Activated CD8-positive, alpha-beta memory T cell treated with anti-CD3 and anti-CD28 coated beads for 48 hours (primary cell): ENCODE data around the gene LAPTM5.

ENCODE experiments used
- DNase-seq, 3 experiments: peaks; one replicate each; pipeline ENCODE4 v3.0.0-alpha.2; 2020; ENCODE audit warnings: low read depth in 2 of 3, low spot score in 2 of 3

The LAPTM5 gene

DNA sequence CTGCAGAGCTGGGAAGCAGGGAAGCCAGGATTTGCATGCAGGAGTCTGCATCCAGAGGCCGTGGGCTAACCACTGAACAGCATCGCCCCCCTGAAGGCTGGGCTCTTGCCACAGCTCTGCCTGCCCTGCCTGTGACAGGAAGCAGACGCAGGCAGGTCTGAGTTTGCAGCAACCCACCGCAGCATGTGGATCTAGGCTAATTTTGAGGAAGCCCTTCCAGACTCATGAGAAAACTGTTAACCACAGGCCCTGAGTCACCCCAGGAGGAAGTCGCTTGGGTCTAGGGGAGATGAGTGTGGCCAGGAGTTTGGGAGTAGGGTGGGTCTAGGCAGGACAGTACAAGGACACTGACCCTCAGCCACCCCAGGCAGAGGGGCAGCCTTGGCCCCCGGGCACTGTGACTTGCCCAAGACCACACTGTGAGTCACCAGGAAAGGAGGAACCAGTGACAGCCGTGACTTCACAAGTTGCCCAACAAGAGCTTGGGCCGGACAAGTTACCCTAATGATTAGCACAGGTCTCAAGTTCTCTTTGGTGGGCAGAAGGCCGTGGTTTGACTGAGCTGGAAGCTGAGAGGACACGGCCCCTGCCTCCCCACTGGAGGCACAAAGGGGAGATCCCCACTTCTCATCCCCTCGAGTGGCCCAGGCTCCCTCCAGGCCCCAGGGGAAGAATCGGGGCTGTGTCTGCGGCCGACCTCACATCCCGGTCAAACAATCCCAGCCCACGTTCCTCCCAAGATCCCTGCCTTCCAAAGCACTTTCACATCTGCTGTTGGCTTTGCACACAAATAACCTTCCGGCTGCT, 826 bp downstream of the LAPTM5 start:
- DNase-seq = no peak

DNA sequence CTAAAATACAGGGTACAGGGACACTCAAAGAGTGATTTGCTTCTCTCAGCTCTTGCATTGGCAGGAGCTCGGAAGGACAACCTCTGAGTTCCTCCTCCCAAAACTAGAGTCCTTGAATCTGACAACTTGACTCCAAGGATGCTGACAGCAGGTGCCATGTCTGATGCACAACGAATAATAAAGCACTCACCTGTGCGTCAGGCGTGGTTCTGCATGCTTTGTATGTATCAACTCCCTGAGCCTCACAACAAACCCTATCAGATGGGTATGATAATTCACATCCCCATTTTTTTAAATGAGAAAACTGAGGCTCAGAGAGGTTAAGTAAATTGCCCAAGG, 1.4 kb downstream of the LAPTM5 start:
- DNase-seq = no peak

DNA sequence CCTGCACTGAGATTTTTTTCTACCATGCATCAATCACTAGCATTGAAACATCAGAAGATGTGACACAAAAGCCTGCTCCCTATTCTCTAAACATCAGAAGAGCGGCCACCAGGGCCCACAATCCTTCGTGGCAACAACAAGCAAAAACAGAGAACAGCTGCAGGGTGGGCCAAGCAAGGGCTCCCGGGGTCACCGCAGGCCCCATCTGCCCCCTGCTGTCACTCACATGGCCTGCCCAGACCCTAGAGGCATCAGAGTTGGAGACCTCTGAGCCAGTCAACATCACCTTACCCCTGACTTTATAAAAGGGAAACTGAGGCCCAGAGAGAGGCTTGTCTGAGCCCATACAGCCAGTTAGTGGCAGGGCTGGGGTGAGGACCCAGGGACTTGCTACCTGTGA, 1.8 kb downstream of the LAPTM5 start:
- DNase-seq = no peak

DNA sequence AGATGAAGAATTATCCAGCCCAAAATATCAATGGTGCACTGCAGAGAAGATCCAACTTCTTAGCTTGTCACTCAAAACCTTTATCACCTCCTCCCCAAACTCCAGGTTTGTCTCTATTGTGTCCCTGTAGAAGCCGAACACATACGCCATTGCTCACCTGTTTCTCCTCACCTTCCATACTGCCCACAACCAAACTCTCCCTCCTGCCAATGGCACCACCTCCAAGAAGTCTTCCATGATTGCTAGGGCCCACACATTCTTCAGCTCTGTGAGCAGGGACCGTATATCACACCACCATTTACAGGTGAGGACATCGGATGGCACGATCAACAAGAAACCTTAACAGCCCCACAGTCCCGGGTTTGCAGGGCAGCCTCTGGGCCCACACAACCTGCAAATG, 2.2 kb downstream of the LAPTM5 start:
- DNase-seq = no peak

DNA sequence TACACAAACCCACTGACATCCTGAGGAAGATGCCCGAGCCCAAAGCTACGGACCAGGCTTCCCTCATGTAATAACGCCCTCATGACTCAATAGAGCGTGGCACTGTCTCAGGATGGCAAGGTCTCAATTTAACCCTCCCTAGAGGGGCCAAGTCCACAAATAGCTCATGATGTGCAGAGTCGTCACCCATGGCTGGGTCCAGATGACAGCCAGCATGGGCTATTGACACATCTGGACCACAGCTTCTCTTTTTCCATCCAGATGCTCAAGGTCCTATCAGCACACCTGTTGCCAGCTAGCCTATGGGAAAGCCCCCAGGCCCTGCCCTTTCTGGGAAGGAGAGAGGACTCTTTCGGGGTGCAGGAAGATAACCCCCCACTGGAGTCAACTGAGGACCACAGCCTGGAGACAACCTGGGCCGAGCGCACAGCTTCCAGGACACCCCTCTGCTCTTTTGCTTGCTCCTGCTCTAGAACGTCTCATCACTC, 2.8 kb downstream of the LAPTM5 start:
- no peak for DNase-seq

DNA sequence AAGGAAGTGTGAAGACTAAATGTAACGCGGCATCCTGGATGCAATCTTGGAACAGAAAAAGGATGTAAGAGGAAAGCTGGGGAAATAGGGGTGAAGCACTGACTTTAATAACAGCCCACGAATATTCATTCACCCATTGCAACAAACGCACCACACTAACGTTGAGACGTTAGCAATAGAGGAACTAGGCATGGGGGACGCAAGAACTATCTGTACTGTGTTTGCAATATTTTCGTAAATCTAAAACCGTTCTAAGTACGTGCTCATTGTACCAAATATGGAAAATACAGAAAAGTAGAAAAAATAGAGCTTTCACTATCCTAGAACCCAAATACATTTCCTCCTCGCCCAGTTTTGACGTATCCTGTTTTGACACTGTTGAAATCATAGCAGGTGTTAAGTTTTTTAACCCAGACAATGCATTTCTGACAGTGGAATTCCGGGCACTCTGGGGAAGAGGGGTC, 3.9 kb downstream of the LAPTM5 start:
- no peak for DNase-seq

DNA sequence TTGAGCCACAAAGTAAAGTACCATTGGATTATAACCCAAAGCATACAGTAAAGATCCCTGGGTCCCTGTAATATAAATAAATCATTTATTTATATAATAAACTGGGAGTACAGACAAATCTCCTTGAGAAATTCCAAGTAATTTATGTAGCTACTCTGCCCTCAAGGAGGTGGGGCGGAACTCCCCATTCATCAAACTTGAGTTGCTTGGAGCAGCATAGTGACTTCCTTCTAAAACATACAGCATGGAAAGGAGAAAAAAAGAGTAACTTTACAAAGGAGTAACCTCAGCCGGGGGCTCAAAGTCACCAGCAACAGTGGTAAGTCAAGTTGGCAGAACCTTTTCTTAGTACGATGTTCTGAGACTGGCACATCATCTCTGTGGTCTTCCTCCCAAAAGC, 4.5 kb downstream of the LAPTM5 start:
- DNase-seq = no peak

DNA sequence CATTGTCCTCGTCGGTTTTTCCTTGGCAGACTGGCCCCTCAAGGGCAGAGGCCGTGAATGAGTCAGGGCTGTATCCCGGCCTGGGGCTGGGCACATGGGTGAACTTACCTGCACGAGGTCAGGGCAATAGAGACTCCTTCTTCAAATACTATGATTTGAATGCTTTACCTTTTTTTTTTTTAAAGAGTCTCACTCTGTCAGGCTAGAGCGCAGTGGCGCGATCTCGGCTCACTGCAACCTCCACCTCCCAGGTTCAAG, 5.0 kb downstream of the LAPTM5 start:
- DNase-seq = no peak

DNA sequence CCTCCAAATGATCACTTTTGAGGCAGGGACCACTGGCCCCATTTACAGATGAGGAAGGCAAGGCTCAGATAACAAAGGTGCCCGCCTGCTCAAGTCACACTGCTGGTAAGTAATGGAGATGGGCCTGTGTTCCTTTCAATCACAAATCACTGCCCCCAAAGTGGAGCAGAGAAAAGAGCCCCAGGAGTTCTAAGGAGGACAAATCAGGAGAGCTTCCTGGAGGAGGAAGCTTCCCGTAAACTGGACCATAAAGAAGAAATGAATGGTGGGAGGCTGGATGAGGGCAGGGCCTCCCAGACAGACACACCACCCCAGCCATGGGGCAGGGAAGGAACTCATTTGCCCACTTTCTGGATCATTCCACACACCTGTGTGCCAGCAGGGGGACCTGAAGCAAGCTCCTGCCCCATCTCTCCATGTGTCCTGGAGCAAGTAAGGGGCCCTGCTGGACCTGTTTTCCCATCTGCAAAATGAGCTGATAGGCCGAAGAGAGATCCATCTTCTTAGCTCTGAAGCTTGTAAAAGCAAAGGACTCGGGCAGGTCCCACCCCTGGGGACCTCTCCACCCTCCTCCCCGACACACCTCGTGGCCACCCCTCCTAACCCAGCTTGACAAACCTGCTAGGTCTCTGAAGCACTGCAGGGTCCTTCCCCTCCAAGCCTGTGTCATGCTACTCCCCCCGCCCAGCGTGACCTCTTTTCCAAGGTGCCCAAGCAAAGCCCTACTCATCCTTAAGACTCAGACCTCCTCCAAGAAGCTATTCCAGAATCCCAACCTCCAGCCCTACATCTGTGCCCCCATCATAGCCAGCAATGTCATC, 5.5 kb downstream of the LAPTM5 start:
- DNase-seq = no peak

DNA sequence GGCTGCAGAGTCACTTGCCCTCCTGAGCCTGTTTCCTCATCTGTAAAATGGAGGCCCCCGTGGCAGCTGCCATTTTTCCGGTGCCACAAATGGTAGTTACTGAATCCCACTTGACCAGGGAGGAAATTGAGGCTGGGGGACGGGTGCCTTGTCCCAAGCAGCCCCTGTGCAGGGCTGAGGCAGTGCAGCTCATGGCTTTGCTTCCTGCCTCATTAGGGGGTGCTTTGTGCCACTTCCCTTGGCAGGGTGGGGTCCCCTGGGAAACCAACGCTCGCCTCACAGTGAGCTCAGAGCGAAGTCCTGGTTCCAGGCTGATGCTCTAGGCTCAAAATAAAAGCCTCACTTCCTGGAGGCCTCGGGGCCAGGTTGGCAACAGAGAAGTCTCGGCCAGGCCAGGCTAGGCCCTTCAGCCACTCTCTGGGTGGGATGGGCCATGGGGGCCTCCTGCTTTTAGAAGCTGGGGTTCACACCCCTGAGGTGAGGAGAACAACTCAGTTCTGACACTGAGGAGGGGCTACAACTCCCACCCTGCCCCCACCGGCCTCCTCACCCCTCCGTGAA, 6.8 kb downstream of the LAPTM5 start:
- DNase-seq = no peak

DNA sequence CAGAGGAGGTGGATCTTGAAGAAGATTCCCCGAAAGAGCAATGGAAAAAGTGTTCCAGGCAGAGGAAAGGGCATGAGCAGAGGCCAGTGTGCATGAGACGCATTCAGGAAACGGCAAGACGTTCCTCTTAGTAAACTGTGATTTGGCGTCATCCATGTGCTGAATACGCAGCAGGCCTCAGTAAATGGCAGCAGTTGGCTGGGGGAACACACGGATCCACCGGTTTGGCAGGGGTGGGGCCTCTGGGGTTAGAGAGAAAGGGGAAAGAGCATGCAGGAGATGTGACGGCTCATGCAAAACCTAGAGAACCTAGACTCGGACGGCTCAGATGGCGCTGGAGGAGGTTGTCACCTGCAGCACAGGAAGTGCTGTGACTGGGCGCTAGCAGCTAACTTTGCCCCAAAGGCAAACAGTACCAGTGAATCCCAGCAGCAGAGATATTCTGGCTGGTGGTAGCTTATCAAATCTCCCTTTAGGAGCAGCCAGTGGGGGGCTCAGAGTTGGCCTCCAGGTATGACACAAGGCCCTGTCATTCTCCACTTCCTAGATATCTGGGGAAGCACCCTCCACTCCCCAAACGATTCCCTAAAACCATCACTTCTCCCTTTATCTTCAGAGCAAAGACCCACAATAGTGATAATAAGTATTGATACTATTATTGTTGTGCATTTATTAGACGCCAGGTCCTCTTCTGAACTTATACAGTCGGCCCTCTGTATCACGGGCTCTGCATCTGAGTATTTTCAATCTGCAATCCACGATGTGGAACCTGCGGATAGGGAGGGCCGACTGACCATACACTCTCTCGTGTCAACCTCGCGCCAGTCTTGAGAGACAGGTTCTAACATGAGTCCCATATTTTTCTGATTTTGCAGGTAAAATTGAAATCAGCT, 7.6 kb downstream of the LAPTM5 start:
- DNase-seq = no peak

DNA sequence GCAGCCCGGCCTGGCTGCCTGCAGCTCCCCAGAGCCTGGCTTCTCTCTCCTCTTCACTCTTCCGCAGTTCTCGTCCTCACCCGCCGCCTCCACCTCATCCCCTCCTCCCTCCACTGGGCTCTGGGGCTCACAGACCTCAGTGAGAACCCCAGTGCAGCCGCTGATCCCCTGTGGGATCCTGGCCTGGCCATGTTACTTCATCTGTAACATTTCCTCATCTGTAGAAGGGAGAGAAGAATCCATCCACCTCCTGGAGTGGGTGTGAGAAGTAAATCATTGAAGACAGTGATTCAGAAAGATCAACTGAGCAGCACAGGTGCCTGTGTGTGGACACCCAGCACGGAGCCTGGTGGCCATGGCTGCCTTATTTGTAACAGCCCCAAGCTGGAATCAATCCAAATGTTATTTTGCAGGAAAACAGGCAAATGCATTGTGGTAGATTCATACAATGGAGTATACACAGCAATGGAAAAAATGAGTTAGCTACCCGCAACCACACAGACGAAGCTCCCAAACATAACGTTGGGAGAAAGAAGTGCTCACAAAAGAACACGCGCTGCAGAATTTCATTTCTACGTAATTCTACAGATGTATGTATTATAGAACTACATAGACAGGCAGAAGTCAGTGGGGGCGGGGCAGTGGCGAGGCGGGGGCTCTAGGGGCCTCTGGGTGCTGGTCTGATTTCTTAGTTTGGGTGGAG, 8.7 kb downstream of the LAPTM5 start:
- DNase-seq = no peak

DNA sequence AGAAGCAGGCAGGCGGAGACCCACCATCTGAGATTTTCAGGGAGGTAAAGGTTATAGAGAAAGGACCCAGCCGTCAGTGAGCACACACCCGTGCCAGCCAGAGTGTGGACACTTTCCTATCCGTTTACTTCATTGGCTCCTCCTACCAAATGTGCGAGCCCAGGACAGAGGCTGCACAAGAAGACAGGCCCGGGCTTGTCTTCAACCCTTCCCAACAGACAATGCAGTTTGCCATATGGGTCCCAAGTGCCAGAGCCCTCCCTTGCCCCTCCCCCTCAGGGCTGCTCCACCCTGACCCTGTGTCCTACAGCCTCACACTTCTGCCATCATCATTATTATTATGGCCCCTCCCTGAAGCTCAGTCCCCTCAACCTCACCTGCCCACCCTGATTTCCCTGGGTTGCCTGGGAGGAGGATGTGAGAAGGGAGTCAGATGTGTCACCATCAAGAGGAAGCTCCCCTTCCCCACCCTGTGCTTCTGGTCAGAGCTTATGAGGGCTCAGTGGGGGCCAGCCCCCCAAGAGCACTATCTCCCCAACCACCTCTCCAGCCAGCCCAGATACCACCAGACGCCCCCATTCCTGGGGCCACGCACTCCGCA, 9.4 kb downstream of the LAPTM5 start:
- DNase-seq = no peak

DNA sequence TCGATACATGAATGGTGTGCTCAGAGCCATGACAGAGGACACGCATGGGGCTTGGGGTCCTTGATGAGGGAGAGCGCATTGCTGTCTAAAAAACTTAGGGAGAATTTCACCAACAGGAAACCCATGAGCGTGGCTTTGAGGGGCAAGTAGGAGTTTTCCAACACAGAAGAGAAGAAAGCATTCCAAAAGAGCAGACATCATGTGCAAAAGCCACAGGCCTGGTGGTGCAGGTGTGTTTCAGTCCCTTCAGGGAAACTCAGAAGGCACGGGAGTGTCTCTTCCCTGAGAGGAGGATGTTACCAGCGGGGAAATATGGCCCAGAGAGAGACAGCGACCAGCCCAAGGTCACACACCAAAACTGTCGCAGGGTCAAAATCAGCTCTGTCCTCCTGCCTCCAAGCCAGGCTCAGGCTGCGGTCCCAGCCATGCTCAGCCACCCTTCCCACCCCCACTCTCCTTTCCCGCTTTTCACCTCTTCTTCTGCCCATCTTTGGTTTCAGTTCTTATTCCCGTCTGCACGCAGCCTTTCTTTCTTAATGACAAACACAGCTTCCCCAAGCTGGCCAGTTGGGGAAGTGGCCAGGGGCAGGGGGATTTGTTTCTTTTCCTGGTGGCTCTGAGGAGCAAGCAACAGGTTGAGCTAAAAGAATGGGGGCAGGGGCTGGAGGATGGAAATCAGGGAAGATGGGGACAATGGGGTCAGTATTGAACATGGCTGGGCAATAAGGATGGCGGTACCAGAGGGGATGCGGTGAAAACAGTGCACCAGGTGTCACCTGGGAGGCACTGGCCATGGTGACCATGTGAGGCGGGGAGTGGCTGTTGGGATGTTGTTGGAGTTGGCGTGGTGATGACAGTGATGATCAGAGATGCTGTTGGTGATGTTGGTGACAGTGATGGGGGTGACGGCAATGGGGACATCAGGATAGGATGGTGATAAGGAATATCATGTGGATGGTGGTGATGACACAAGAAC, 10.3 kb downstream of the LAPTM5 start:
- no peak for DNase-seq

DNA sequence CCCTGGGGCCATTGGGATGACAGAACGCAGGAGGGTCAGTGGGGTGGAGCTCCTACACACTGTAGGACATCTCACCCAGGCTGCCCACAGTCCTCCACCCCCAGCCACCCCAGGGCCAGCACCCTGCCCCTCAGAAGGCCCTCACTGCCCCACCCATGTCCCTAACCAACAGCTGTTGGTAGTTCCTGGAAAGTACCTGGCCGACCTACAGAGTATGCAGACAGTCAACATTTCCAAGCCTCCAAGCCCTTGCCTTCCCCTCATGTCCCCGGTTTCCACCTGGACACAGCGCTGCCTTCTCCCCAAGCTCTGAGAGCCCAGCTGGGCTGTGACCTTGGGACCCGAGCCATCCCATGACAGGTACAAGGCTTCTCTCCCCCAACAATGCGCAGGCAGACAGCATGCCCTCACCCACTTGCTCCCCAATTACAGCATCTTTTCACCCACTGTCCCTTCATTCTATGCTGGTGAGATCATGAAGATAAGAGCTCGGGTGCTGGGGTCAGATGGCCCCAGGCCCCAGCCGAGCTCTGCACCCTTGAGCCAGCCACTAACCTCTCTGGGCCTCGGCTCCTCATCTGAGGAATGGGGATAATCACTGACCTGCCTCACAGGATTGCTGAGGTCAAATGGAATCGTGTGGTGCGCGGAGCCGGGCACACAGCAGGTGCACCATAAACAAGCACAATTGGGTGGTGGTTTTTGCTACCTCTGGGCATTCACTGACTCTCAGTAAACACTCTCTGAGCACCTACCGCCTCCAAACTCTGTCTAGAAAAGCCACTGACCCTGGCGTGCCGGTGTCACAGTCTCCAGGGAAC, 11.2 kb downstream of the LAPTM5 start:
- DNase-seq = no peak

DNA sequence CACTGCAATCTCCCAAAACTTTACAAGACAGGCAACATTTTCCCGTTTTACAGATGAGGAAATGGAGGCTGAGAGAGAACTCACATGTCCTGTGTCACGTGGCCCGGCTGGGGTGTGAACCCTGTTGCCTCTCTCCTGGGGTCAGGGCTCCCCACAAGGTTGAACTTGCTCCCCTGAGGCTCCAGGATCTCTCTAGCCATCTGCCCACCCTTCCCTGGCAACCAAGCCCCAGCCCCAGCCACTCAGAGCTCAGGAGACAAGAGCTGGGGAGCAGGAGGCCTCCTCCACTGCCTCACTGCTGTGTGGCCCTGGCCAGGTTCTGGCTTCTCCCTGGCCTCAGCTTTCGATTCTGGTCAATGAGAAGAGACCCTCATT, 11.8 kb downstream of the LAPTM5 start:
- no peak for DNase-seq

DNA sequence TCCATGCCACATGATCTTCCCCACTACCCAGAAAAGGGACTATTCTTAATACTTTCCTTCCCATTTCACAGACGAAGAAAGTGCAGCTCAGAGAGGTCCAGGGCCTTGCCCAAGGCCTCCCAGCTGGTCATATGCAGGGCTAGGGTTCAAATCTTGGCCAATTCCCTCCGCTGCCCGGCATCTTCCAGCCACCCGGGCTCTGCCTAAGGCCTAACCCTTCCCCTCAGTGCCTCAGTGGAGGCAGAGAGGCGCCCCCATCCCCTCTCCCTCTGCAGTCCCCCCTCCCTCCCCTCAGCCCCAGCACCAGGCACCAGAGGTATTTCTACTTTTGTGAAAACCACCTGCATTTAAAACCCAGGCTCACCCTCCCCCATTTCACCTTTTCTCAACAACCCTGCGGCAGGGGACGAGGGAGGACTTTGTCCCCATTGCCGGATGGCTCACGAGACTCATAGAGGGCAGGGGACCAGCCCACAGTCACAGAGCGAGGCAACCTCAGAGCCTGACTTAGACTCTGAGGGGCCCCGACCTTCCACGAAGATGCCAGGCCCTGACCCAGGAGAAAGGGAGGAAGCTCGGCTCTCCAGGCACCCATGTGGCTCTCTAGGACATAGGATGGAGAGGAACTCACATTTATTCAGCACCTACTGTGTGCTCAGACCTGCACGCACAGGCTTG, 12.3 kb downstream of the LAPTM5 start:
- no peak for DNase-seq
